HG03039 (cell line): ENCODE measurements around the gene TBC1D17.

ENCODE experiments used
- ATAC-seq: cut with Tn5 transposase; IDR thresholded peaks from one replicate; pipeline ENCODE4 v1.9.1; 2021; ENCODE audit warnings: mild to moderate bottlenecking, moderate library complexity; ENCODE audit not compliant: unreplicated experiment

Gene TBC1D17

DNA sequence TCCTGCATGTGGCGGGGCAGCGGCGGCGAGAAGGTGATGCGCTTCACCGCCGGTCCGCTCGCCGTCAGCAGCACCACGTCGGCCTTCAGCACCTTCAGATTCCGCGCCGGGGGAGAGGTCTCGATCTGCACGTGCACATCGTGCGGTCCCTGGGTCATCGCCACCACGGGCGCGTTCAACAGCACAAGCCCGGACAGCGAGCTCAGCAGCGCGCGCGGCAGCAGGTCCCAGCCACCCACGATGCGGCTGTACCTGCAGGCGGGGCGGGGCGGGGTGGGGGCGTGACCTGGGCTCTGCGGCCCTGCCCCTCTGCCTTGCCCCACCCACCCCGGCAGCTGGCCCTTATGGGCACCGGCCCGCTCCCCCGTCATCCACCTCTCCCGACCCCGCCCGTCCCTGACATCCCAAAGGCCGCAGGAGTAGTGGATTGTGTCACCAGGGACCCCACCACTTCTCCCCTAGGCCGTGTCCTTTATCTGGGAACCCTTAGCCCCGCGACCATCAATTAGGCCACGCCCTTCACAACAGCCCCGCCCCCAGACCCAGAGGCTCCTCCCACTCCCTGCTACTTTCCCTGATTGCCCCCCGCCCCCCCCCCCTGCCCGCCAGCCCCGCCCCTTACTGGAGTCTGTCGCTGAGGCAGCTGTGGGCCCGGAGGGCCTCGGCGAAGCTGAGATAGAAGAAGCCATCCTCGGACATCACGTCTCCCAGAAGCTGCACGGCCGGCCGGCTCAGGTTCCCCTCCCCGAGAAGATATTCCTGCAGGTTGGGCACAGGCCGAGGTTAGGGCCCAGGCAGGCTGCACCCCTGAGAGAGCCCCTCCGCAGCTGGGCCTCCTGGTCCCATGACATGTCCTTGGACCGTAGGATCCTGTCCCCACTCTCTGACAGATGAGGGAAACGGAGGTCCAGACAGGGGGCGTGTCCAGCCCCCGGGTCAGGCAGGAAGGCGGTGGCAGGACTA lies 13.1 kb downstream of the TBC1D17 start:
- ATAC-seq = no peak

DNA sequence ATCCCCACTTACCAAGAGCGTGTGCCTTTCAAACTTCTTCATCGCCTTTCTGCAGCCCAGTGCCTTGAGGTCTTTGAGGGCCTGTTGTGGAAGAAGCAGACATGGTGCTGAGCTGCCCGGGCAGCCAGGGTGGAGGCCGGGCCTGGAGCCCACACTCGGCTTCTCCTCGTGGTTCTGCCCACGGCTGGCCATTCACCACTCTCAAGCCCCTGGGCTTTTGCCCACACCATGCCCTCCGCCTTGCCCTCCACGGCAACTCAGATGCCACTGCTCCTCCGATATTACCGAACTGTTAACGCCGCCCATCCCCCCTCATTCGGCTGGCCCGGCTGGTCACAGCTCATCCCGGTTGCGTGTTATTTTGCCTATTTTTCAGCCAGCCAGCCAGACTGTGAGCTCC lies 13.9 kb downstream of the TBC1D17 start:
- no peak for ATAC-seq

DNA sequence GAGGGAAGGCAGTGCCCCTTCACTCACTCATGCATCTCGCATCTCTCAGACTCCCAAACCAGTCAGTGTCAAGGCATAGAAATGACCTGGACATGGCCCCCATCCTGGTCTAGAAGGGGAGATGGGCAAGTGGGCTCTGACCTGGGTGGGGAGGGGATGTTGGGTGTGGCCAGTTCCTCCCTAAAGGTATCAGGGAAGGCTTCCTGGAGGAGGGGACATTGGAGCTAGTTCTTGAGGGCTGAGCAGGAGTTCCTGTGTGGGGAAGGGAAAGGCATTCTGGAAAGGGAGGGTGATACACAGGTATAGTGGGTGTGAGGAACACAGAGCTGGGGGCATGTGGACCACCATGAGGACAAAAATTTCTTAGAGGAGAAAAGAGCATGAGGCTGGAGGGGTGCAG lies 15.2 kb downstream of the TBC1D17 start:
- ATAC-seq = no peak

DNA sequence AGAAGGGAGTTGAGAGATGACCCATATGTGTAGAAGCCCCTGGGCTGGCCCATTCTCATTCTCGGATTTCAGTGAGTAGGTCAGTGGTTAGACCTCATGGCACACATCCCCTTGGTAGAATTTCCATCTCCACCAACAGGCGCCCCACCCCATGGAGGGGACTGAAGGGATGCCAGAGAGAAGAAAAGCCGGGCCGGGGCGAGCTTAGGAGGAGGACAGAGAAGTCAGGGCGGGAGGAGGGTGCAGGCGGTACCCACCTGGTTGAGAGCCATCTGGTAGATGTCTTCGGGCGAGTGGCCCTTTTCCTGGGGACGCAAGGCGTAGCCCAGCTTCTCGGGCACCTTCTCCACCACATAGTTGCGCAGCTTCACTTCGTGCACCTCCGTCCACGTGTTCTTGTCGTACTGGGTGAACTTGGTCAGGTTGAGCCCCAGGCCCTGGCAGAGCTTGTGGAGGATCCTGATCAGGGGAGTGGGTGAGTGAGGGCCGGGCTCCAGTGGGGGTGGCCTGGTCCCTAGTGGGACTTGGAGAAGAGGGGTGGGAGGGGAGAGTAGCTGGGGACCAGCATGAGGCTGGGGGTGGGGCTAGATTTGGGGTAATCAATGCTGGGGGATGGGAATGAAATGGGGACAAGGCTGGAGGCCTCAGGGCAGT lies 16.6 kb downstream of the TBC1D17 start:
- no peak for ATAC-seq

DNA sequence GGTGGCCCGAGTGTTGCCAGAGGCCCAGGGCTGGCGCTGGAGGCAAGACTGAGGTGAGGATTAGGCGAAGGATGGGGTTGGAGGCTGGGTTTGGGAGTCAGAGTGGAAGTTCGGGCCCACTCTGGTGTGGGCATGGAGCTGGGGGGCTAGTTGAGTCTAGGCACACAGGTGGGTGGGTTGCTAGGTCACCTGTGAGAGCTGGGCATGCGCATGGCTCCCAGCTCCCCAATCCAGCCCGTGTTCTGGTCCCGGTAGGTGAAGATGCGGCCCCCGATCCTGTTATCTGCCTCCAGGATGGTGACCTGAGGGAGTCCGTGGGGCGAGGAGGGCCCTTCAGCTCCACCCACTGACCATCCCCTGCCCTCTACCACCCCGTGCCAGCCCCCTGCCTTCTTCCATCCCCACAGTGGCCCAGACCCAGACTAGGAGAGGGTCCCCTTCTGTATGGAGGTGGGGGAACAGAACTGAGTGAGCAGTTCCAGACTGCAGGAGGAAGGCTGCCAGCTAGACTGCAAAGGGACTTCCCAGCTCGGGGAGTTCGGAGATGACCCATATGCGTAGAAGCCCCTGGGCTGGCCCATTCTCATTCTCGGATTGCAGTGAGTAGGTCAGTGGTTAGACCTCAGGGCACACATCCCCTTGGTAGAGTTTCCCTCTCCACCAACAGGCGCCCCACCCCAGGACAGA lies 17.5 kb downstream of the TBC1D17 start:
- no peak for ATAC-seq

DNA sequence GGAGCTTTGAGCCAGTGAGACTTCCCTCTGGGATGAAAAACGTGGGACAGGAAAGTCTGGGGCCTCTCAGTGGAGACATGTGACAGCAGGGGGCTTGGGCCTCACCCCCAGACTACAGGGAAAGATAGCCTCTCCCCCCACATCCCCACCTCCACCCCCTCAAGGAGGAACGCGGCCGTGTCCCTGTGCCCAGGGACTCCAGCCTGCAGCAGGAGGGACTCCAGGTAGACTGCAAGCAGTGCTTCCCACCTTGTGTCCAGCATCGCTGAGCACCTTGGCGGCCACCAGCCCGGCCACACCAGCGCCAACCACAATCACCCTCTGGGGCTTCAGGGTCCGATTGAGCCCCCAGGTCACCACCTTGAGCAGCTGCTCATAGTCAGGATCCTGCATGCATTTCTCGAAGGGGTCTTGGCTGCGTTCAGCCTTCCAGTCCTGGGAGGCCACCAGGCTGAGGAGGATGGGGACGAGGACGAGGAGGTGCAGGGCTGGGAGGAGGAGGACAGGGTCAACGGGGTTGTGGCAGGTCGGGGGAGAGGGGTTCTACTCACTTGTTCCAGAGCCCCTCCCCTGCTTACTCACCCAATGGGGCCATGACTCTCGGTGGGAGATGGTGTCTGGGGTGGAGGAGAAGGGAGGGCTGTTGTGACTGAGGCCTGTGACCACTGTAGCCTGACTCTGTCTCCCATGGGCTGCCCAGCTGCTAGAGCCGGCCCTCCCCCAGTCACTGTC lies 18.2 kb downstream of the TBC1D17 start:
- ATAC-seq = no peak

DNA sequence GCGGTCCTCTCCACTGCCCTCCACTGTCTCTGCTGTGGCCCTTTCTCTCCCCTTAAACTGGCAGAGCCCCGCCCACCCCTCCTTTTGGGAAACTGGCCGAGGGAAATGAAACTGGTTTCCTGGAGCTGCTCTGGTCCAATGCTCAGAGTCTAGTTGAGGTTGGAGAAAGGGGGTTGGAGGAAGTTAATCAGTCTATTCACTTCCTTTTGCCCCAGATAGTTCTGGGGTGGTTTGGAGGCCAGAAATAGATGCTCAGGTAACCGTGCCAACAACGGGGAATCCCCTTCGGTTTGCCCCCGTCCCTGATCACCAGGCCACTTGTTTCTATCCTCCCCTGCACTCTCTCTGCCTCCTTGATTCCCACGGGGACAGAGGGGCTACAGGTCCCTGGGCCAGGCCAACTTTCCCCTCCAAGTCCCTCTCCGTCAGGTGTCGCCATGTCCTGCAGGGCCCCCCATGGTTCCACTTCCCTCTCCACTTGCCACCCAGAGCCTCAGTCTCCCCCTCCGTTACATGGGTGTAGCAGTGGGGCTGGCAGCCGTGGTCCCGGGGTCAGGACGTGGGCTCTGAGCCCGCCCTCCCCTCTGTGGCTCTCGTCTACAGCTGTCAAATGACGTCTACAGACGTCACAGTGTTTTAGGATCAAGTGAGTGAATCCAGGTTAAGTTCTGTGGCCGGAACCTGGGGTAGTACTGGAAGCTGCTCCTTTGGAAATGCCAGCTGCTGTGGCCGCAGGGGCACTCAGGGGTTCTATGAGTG lies 19.5 kb downstream of the TBC1D17 start, which contains the start of gene IL4I1:
IL4I1 (minus strand) TSS at position 25 of the 759 bp plus-strand sequence. CDS start 727 bp downstream, outside the sequence.
- ATAC-seq = no peak

DNA sequence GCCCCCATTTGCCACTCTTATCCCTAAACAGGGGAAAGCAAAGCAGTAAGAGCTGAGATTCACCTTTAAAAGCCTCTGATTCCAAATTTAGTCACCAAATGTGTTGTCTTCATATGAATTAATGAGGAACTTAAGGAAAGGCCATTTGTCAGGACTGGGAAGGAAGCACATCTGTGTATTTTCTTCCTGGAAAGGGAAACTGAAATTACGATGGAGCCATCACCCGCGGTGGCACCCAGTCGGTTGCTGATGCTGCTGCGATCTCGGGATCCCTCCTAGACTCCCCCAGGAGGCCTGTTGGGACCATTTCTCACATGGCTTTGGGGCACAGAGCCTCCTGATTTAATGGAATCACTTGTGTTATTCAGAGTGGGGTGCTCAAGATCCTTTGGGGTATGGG lies 26.6 kb downstream of the TBC1D17 start:
- no peak for ATAC-seq

DNA sequence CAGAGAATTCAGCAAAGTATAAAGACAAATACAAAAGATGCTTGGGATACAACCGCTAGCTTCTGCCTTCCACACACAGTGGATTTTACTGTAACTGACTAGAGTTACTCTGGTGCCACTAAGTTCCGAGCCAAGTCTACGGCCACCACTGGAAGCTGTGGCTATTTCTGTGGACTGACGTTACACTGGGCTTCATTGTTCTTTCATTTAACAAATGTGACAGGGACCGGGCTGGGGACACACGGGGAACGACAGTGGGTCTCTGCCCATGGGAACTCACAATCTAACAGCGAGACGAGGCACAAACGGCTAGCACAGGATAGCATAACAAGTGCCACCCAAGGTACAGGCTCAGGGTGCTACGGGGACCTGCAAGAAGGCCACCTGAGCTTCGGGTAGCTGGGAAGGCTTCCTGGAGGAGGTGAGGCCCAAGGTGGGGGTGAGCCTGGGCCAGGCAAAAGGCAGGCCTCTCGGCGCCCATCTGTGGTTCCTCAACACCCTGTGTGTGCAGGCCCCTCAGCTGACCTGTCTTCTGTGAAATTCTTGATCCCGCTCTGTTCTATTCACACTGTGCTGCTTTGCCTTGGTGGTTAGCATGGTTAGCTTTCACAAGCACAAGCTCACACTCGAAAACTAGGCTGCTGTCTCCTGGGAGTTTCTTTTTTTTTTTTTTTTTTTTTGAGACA lies 29.5 kb downstream of the TBC1D17 start:
- no peak for ATAC-seq

DNA sequence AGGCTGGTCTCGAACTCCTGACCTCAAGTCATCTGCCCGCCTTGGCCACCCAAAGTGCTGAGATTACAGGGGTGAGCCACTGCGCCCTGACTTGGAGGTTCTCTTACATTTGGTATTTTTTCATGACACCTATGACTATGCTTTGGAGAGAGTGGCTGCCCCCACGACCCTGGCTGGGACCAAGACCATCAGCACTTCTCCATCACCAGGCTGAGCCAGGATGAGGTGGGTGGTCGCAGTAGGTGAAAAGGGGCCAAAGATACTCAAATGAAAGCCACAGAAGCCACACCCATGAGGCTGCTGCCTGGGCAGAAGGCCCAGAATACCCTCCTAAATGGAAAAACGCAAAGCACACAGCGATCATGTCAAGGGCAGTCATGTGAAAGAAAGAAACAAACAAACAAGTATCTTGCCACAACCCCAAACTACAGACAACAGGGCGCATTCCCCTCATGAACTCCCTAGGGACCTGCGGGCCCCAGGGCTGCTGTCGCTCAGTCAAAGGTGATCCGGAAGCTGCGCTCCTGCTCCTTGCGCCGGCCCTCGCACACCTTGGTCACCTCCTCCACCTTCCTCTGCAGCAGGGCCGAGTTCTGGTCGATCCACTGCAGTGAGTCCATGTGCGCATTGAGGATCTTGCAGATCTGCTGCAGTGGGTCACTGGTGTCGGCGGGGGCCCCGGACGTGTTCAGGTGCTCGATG lies 30.4 kb downstream of the TBC1D17 start:
- ATAC-seq = no peak

DNA sequence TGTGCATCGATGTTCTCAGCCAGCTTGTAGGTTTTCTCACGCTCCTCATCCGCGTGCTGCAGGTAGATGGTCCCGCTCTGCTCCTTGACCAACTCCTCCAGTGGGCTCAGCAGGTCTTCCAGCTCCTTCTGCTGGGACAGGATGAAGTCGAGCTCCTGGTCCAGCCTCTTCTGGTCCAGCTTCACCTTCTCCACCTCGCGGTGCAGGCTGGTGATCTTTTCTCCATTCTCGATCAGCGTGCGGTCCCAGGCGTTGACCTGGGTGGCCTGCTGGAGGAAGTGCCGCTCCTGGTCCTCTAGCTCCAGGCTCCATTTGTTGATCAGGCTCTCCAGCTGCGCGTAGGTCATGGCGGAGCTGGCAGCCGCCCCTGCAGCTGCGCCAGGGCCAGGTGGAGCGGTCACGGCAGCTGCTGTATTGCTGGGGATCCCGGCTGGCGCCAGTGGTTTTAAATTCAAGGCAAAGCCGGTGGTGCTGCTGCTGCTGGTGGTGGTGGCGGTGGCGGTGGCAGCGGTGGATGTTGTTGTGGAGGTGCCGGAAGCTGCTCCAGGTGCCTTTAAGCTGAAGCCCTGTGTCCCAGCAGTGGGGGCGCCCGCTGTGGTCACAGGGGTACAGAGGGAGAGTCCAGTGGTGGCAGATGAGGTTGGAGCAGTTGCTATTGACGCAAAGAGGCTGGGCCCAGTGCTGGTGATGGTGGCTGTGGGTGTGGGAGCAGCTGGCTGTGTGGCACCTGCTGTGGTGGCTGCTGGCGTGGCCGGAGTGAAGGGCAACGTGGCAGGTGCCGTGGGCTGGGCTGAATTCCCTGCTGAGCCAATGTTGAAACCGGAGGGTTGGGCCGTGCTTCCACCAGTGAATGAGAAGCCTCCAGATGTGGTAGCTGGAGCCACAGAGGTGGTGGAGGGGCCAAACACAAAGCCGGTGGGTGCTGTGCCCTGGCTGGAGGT lies 31.2 kb downstream of the TBC1D17 start:
- ATAC-seq = no peak

DNA sequence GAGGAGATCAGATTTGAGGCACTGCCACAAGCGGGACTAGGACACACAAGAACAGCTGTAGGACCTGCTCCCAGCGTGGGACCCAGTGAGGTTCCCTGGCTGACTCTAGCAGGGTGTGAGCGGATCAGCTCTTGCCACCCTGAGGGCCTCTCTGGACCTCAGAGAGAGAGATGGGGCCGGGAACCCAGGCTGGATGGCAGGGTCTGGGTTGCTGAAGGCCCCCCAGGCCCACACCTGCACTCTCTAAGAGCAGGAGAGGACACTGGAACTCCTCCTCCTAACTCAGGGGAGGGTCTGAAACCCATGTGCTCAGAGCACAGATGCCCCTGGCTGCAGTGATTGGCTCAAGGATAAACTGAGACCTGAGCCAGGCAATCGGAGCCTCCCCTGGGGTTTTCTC lies 32.7 kb downstream of the TBC1D17 start:
- no peak for ATAC-seq

DNA sequence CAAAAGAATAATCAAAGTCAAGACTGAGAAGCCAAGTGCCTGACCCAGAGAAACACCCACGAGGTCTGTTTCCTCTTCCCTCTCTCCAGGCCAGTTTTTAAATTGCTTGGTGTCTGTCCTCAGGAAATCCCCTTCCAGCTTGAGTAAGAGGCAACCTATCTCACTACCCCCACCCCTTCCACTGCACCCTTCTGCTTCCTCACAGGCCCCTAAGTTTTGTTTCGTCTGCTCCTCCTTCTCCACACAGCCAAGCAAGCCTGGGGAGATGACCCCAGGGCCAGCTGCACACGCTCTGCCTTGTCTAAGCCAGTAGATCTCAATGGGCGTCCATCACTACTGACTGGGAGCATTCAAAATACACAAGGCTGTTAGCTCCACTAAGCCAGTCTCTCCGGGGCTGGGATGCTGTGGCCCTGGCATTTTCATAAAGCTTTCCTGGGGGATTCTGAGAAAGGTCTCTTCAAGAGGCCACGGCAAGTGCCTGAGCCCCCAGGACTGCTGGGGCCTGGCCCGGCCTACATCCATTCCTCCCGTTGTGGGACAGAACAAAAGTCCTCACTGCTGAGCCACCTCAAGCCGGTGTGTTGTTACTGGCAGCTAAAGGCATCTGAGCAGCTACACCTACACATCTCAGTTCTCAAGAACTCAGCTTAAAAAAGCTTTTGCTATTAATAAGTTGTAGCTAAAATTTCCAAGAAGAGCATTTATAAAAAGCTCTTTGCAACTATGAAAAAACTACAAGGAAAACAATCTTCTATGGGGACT lies 34.1 kb downstream of the TBC1D17 start:
- peak; percentile 33 for ATAC-seq

DNA sequence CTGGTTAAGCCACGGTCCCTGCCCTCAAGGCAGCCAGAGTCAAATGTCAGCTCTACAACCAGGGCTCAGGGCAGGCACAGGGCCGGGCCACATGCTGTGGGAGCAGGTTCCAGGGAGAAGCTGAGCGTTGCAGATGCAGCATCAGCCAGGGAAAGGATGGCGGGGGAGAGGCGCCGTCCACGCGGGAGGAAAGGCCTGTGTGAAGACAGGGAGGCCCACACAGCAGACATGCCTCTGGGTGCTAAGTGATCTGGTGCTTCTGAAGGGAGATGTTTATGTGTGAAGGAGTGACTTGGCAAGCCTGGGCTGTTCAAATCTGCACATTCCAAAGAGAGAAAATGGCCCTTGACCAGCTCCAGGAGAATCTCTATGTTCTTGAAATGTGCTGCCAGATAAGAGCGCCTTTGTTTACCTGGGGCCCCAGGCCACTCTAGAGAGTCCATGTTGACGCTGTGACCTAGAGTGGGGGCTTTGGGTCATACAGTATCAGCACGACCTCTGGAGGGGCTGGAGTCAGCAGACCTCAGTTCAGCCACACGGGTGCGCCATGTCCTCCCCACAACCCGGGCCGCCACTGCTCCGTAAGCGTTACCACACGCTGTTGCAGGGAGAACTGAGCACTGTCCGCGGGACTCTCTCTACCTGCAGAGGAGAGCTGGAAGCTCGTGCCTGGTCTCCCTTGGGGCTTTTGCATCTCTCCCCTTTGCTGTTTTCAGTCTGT lies 35.6 kb downstream of the TBC1D17 start:
- no peak for ATAC-seq

DNA sequence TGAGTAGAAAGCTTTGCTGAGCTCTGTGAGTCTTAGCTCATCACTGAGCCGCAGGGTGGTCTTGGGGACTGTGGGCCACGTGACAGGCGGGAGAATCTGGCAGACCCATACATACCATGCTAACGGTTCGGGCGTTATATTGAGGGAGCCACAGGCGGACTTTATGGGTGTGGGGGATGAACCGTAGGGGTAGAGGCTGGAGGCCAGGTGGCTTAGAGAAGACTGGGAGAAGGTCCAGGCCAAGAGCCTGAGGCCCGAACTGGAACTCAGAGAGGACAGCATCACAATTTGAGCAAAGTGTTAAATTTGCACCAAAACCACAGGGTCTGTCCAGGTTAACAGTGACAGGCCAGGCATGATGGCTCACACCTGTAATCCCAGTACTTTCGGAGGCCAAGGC lies 36.2 kb downstream of the TBC1D17 start:
- no peak for ATAC-seq

DNA sequence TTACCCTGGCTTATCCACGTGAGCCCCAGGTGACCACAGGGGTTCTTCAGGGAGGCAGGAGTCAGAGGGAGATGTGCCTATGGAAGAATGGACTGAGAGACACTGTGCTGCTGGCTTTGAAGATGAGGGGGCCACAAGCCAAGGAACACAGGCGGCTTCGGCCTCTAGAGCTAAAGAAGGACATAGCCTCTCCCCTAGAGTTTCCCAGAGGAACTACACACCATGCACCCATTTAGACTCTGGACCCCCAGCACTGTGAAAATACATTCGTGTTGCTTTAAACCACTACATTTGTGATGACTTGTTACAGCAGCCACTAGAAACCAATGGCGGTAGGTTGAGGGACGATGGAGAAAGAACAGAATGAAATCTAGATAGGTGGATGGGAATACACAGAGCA lies 37.8 kb downstream of the TBC1D17 start:
- no peak for ATAC-seq
